Prostate gland (tissue), 2 donors: ENCODE measurements around the gene PLCG2.

Source experiments
- POLR2A ChIP-seq: fragments of 450-650 bp; IDR thresholded peaks from one replicate; pipeline ENCODE4 v1.6.1; 2016; ENCODE audit warnings: antibody characterized with exemption, mild to moderate bottlenecking
- TF ChIP-seq, protein P1 (sequence below), 4 experiments: fragments of 200-600 bp in 2 of 4; fragments of 450-650 bp in 2 of 4; sonication (generic) in 2 of 4; IDR thresholded peaks; 1 replicate in 3 of 4; 2 replicates in 1 of 4; pipeline ENCODE4 v1.5.1; 2016 to 2019; ENCODE audit warnings: antibody characterized with exemption in 4 of 4, mild to moderate bottlenecking in 2 of 4, moderate library complexity in 2 of 4

- TF ChIP-seq, protein P1, sequence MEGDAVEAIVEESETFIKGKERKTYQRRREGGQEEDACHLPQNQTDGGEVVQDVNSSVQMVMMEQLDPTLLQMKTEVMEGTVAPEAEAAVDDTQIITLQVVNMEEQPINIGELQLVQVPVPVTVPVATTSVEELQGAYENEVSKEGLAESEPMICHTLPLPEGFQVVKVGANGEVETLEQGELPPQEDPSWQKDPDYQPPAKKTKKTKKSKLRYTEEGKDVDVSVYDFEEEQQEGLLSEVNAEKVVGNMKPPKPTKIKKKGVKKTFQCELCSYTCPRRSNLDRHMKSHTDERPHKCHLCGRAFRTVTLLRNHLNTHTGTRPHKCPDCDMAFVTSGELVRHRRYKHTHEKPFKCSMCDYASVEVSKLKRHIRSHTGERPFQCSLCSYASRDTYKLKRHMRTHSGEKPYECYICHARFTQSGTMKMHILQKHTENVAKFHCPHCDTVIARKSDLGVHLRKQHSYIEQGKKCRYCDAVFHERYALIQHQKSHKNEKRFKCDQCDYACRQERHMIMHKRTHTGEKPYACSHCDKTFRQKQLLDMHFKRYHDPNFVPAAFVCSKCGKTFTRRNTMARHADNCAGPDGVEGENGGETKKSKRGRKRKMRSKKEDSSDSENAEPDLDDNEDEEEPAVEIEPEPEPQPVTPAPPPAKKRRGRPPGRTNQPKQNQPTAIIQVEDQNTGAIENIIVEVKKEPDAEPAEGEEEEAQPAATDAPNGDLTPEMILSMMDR (IDR thresholded peaks at IDR 0.05), result no peak
- TF ChIP-seq POLR2A, result no peak
Observed at GRCh38 chr16:81837312-81837751, 58.2 kb downstream of the PLCG2 start.
